MM.1S (cell line): ENCODE results near the gene COLEC12.

ENCODE experiments used
- DNase-seq: peaks from one replicate; pipeline ENCODE4 v3.0.0-alpha.2; 2015
- H2AFZ ChIP-seq: fragments of 300-600 bp; sonication (generic); 2 replicates; pipeline ENCODE4 v1.6.0; 2016; ENCODE audit warnings: antibody characterized with exemption, low read length
- H3F3A ChIP-seq: fragments of 300-600 bp; sonication (generic); 2 replicates; pipeline ENCODE4 v1.6.1; 2016; ENCODE audit warnings: mild to moderate bottlenecking, antibody characterized with exemption, low read length, moderate library complexity, mixed read lengths; ENCODE audit not compliant: insufficient read depth
- H3K27ac ChIP-seq: fragments of 300-600 bp; sonication (generic); 2 replicates; pipeline ENCODE4 v1.5.1; 2016; ENCODE audit warnings: mild to moderate bottlenecking, low read length
- H3K27me3 ChIP-seq: fragments of 300-600 bp; sonication (generic); replicated peaks from 2 replicates; pipeline ENCODE4 v1.6.0; 2016; ENCODE audit warnings: low read length; ENCODE audit not compliant: insufficient read depth
- H3K36me3 ChIP-seq: fragments of 300-600 bp; sonication (generic); replicated peaks from 2 replicates; pipeline ENCODE4 v1.6.1; 2016; ENCODE audit warnings: mild to moderate bottlenecking, low read length, mixed read lengths; ENCODE audit not compliant: insufficient read depth
- H3K4me1 ChIP-seq: fragments of 300-600 bp; sonication (generic); 2 replicates; pipeline ENCODE4 v1.6.1; 2016; ENCODE audit warnings: low read length, mixed read lengths
- H3K4me2 ChIP-seq: fragments of 300-600 bp; sonication (generic); 2 replicates; pipeline ENCODE4 v1.6.0; 2016; ENCODE audit warnings: low read depth, low read length
- H3K4me3 ChIP-seq: fragments of 300-600 bp; sonication (generic); 2 replicates; pipeline ENCODE4 v1.5.1; 2016; ENCODE audit warnings: low read length, mixed read lengths
- H3K79me2 ChIP-seq: fragments of 300-600 bp; sonication (generic); 2 replicates; pipeline ENCODE4 v1.6.1; 2016; ENCODE audit warnings: mixed run types, low read length, mixed read lengths
- H3K9ac ChIP-seq: fragments of 300-600 bp; sonication (generic); 2 replicates; pipeline ENCODE4 v1.6.1; 2016; ENCODE audit warnings: low read length, mixed read lengths
- H3K9me2 ChIP-seq: fragments of 300-600 bp; sonication (generic); replicated peaks from 2 replicates; pipeline ENCODE4 v1.6.1; 2016; ENCODE audit warnings: mild to moderate bottlenecking, low read length, mixed read lengths; ENCODE audit not compliant: insufficient read depth
- H3K9me3 ChIP-seq: fragments of 300-600 bp; sonication (generic); replicated peaks from 2 replicates; pipeline ENCODE4 v1.6.1; 2016; ENCODE audit warnings: mild to moderate bottlenecking, low read length, mixed read lengths; ENCODE audit not compliant: insufficient read depth
- H4K20me1 ChIP-seq: fragments of 300-600 bp; sonication (generic); 2 replicates; pipeline ENCODE4 v1.6.1; 2016; ENCODE audit warnings: mild to moderate bottlenecking, low read length, moderate library complexity, mixed read lengths; ENCODE audit not compliant: insufficient read depth
- EZH2 ChIP-seq: fragments of 300-600 bp; sonication (generic); optimal IDR thresholded peaks from 2 replicates; pipeline ENCODE3; 2017; ENCODE audit warnings: low read depth, mild to moderate bottlenecking, antibody characterized with exemption, low read length, mixed read lengths
- EZH2phosphoT487 ChIP-seq: fragments of 300-600 bp; sonication (generic); IDR thresholded peaks from 2 replicates; pipeline ENCODE4 v1.6.1; 2018; ENCODE audit warnings: antibody characterized with exemption, low read length
- TF ChIP-seq, protein P1 (sequence below): fragments of 300-600 bp; sonication (generic); IDR thresholded peaks from 2 replicates; pipeline ENCODE4 v1.5.1; 2016; ENCODE audit warnings: antibody characterized with exemption, low read length, mixed read lengths

Gene COLEC12

GRCh38 chr18:267380-267687 lies 233.2 kb downstream of the COLEC12 start:
- H2AFZ ChIP-seq: peak overlapping the region; percentile 83
- peak overlapping the region; percentile 86 for H3K4me2 ChIP-seq
- H3K9me3 ChIP-seq: no peaks in the 10 kb centered on the region
- peaks cover 4% of the 10 kb centered on the region; the same call in 1 of the 2 replicates for H3K4me1 ChIP-seq
- peaks cover 21% of the 10 kb centered on the region for H3K79me2 ChIP-seq
- H3K27ac ChIP-seq: peak overlapping the region; percentile 78; the same call in 1 of the 2 replicates
- H3K4me3 ChIP-seq: peak overlapping the region; percentile 92
- TF ChIP-seq, protein P1, sequence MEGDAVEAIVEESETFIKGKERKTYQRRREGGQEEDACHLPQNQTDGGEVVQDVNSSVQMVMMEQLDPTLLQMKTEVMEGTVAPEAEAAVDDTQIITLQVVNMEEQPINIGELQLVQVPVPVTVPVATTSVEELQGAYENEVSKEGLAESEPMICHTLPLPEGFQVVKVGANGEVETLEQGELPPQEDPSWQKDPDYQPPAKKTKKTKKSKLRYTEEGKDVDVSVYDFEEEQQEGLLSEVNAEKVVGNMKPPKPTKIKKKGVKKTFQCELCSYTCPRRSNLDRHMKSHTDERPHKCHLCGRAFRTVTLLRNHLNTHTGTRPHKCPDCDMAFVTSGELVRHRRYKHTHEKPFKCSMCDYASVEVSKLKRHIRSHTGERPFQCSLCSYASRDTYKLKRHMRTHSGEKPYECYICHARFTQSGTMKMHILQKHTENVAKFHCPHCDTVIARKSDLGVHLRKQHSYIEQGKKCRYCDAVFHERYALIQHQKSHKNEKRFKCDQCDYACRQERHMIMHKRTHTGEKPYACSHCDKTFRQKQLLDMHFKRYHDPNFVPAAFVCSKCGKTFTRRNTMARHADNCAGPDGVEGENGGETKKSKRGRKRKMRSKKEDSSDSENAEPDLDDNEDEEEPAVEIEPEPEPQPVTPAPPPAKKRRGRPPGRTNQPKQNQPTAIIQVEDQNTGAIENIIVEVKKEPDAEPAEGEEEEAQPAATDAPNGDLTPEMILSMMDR: no peak
- no peak for TF ChIP-seq EZH2phosphoT487
- TF ChIP-seq EZH2: no peak
- H3K9ac ChIP-seq: peak overlapping the region; percentile 96
- H3K9me2 ChIP-seq: no peaks in the 10 kb centered on the region
- no peaks in the 10 kb centered on the region for H3F3A ChIP-seq
- H3K36me3 ChIP-seq: no peaks in the 10 kb centered on the region; the same call in 1 of the 2 replicates
- DNase-seq: peak; percentile 45
- H3K27me3 ChIP-seq: no peaks in the 10 kb centered on the region
- no peaks in the 10 kb centered on the region for H4K20me1 ChIP-seq
